Hematopoietic multipotent progenitor cell treated with erythropoietin and hydrocortisone succinate and interleukin-3 and kit ligand, for 17 days (in vitro differentiated cells): ENCODE measurements around the gene ARL3.
A peak's percentile ranks its signal among the peaks of the same experiment; 100 is the strongest.
"Not testable (repeated sequence)": the region's sequence is repeated elsewhere in the genome, so short reads cannot be mapped to it uniquely, and the experiment has no call there.

ENCODE experiments used
- DNase-seq: peaks from one replicate; pipeline ENCODE4 v3.0.0-alpha.2; 2015; ENCODE audit warnings: low spot score

ARL3 gene

DNA sequence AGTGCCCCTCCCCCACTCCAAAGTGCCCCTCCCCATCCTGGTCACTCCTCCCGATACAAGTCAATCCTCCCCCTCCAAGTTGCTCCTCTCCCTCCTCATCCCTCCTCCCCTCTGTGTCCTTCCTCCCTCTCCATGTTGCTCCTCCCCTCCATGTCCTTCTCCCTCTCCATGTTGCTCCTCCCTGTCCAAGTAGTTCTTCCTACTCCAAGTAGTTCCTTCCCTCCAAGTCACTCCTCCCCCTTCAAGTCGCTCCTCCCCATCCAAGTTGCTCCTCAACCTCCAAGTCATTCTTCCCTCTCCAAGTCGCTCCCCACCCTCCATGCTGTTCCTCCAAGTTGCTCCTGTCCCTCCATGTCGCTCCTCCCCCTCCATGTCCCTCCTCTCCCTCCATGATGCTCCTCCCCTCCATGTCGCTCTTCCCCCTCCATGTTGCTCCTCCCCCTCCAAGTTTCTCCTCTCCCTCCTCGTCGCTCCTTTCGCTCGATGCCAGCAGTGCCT lies 20.9 kb upstream of the ARL3 start:
- no peak for DNase-seq

GRCh38 chr10:102732661-102733060 lies 18.5 kb upstream of the ARL3 start:
- no peak for DNase-seq

DNA sequence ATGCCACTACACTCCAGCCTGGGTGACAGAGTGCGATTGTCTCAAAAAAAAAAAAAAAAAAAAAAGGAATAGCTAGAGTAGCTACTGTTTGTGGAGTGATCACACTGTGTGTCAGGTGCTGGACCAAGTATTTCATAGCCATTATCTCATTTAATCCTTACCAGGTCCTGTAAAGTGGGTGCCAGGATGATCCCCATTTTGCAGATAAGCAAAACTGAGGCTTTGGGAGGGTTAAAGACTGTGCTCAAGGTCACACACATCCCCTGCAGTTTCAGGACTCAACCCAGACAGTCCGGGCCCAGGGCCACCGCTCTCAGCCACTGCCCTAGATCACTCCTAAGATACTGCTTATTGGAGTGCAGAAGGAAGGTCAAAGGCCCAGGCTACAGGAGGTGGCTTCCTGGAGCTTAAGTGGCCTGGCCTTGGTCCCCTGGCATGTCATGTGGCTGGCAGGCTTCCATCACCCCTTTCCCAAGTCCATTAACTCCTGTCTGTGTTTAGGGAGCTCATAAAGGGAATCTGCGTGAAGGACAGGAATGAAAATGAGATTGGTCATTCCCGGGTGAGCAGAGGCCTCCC lies 17.1 kb upstream of the ARL3 start:
- DNase-seq, result no peak

DNA sequence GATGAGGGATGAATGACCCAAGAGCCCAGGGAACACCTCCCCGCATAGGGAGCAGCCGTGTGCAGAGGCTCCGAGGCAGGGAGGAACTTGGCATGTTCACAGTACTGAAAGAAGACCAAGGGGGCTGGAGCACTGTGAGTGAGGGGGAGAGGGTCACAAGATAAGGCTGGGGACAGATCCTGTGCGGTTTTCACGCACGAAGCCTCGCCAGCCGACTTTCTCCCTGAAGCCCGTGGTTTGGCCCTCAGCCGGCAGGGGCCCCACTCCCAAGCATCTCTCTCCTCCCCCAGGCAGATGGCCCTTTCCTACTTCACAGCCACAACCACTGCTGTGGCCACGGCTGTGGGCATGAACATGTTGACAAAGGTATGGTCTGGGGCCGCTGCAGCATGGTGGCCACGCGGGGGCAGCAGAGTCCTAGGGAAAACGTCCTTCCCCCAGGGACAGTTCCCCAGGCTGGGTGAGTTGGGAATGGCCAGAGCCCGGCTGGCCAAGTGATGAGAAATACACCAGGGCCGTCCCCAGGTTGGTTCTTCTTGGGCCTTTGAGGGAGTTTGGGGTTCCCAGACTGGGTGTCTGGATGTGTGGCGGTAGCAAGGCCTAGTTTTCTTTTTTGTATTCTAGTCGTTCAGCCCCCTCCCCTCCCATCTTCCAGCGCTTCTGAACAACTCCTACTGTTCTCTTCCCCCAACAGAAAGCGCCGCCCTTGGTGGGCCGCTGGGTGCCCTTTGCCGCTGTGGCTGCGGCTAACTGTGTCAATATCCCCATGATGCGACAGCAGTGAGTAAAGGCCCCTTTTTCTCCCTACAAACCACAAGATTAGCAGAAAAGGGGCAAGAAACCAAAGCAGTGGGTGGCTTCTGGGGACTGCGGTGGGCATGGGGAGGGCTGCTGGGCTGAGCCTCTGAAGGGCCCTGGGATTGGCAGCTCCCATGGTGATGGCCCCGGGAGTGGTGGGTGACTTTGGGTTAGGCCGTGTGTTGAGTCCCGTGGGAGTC lies 15.1 kb upstream of the ARL3 start:
- DNase-seq, result peak; percentile 80

- no peak for DNase-seq
Observed at GRCh38 chr10:102727037-102727818, 13.0 kb upstream of the ARL3 start.

GRCh38 chr10:102726274-102726673 lies 12.1 kb upstream of the ARL3 start:
- no peak for DNase-seq

GRCh38 chr10:102723989-102724388 lies 9.8 kb upstream of the ARL3 start:
- no peak for DNase-seq

DNA sequence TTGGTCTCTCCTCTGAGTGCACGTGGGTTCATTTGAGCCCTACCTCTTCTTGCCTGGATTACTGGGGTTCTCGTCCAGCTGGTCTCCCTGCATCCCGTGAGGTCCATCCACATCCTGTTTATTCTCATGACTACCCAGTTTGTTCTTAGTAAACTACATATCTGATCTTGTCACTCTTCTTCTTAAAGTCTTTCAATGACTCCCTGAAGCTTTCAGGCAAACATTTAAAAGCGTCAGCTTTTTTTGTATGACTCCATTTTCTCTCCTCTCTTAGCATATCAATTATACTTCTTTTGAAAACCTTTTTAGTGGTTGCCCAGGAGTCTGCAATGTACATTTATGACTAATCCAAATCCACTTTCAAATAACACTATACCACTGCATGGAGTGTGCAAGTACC lies 7.8 kb upstream of the ARL3 start:
- DNase-seq, result no peak

GRCh38 chr10:102720775-102721301 lies 6.6 kb upstream of the ARL3 start:
- no peak for DNase-seq

GRCh38 chr10:102720337-102720736 lies 6.1 kb upstream of the ARL3 start:
- no peak for DNase-seq

- DNase-seq, result no peak
Observed at GRCh38 chr10:102718220-102718619, 4.0 kb upstream of the ARL3 start.

- not testable (repeated sequence) for DNase-seq
Observed at GRCh38 chr10:102716900-102717565, 2.8 kb upstream of the ARL3 start.

- no peak for DNase-seq
Observed at GRCh38 chr10:102715880-102716279, 1.7 kb upstream of the ARL3 start.

- DNase-seq, result no peak
Observed at GRCh38 chr10:102714621-102715455, 641 bp upstream of the ARL3 start, which contains the start of gene SFXN2. SFXN2 (plus strand) TSS chr10:102714636; CDS start chr10:102726637, 12,001 bp downstream.

DNA sequence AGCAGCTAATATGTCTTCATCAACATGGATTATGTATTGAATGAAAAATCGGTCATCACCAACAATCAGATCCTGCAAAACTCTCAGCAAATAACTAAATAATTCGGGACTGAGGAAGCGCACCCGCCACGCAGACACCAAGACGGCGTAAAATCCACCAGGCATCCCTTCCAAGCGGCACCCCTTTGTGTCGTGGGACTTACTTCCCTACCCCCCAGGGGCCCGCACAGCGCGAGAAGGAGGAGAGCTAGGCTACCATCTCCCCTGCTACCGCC lies 721 bp downstream of the ARL3 start:
- no peak for DNase-seq

GRCh38 chr10:102712843-102713538 lies 1.2 kb downstream of the ARL3 start:
- no peak for DNase-seq

DNA sequence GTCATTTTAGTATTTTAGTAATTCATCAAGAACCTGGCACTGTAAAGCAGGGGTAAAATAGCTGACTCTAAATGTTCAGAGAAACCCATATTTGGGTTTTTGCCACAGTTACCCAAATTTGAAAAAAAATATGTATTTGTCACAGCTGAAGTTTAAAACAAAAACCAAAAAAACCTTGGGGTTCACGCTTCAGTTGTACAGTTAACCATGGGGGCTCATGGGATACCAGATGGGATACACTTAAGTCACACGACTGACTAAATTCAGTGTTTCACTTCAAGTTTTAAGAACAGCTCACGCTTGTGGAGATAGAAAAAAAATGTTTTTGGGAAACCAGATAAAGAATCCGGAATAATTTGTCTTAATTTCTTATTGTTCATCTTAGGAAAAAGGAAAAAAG lies 2.1 kb downstream of the ARL3 start:
- no peak for DNase-seq

DNA sequence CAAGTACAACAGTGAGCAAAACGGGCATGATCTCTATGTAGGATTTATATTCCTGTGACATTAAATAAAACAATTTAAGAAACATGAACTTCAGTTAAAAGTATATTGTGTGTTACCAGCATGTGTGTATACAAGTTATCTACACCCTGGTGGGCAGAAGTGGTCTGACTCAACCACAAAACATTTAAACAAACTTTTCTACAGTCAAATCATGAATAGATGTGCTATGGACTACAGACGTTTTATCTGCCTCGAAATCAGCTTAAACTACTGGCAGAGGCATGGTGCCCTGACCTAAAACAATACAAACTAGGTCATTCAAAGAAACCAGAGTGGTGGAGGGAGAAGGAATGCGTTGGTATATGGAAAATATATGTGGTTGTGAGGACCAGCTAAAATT lies 3.6 kb downstream of the ARL3 start:
- no peak for DNase-seq

DNA sequence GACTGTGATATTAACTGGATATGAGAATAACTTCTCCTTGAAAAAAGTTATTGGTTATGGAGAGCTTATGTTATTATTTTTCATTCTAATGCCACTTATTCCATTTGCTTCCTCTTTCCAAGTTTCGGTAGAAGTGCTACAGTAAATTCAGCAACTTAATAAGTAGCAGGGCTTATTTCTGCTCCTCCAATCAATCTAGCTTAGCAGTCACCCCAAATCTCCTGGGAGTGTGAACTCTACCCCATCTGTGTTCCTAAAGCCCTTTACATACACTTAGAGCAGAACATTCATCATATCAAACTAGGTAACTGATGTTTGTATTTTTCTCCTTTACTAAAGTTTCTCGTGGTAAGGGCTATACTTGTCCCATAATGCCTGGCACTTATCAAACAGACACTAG lies 8.7 kb downstream of the ARL3 start:
- no peak for DNase-seq

DNA sequence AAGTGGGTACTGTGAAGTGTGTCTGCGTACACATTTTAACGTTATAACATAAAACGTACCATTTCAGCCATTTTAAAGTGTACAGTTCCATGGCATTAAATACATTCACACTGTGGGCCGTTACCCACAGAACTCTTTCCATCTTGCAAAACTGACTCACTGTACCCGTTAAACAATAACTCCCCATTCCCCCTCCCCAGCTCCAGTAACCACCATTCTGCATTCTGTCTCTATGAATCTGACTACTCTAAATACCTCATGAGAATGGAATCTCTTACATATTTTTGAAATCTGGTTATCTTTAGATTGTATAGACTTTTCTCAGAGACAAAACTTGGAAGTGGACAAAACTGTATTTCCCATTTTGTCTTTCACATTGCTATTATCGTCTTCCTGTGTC lies 9.3 kb downstream of the ARL3 start:
- DNase-seq, result no peak
